IMR-90 (cell line): ENCODE results near the gene RAI14. TPM values are rescaled to one million over a fixed set of nuclear protein-coding genes. Genes with fewer than 3 reads are reported as not detected.

Experiments
- ATAC-seq: fragments of 200-7000 bp; cut with Tn5 transposase; 2 replicates; pipeline ENCODE4 v1.9.1; 2020; ENCODE audit warnings: low read depth, mild to moderate bottlenecking, moderate library complexity
- BruUV-seq: library from RNA; stranded (reverse); fragments of 400-500 nt; replicated peaks from 2 replicates; lab custom pipeline; 2021; lab: Mats Ljungman, UMichigan
- CTCF ChIA-PET: fragments of 300-600 bp; formaldehyde crosslinking; extraction: SDS; loops from one replicate; lab custom pipeline; 2021; ENCODE audit warnings: antibody characterized with exemption; lab: Yijun Ruan, JAX
- POLR2A ChIA-PET: fragments of 300-600 bp; sonication (Branson Sonifier 250); formaldehyde crosslinking; loops from one replicate; lab custom pipeline; 2022; ENCODE audit warnings: antibody characterized with exemption; ENCODE audit not compliant: unreplicated experiment; lab: Charles Lee
- DNase-seq: peaks from one replicate; pipeline ENCODE4 v3.0.0; 2013
- H2AFZ ChIP-seq: replicated peaks from 2 replicates; pipeline ENCODE3; 2013; ENCODE audit warnings: low read length, mild to moderate bottlenecking; ENCODE audit not compliant: poor library complexity
- H2AK5ac ChIP-seq: 2 replicates; pipeline ENCODE4 v1.6.1; 2013; ENCODE audit warnings: low read depth, low read length, inconsistent platforms
- H2AK9ac ChIP-seq: replicated peaks from 2 replicates; pipeline ENCODE3; 2013; ENCODE audit warnings: mild to moderate bottlenecking, low read depth, low read length, moderate library complexity; ENCODE audit not compliant: poor library complexity
- H2BK120ac ChIP-seq: 2 replicates; pipeline ENCODE4 v1.6.1; 2013; ENCODE audit warnings: low read depth, low read length, inconsistent platforms
- H2BK15ac ChIP-seq: 3 replicates; pipeline ENCODE4 v1.6.1; 2013; ENCODE audit warnings: low read depth, low read length, inconsistent platforms
- H2BK20ac ChIP-seq: 2 replicates; pipeline ENCODE4 v1.6.1; 2013; ENCODE audit warnings: low read depth, mild to moderate bottlenecking, inconsistent platforms, low read length, moderate library complexity
- H2BK5ac ChIP-seq: 2 replicates; pipeline ENCODE4 v1.6.1; 2013; ENCODE audit warnings: mild to moderate bottlenecking, low read depth, low read length, inconsistent platforms; ENCODE audit not compliant: poor library complexity, severe bottlenecking
- H3K14ac ChIP-seq: replicated peaks from 2 replicates; pipeline ENCODE4 v1.6.1; 2013; ENCODE audit warnings: low read depth, low read length, inconsistent platforms
- H3K18ac ChIP-seq: 2 replicates; pipeline ENCODE4 v1.6.1; 2013; ENCODE audit warnings: low read depth, low read length, control low read depth
- H3K23ac ChIP-seq: 2 replicates; pipeline ENCODE4 v1.6.1; 2013; ENCODE audit warnings: low read depth, low read length, inconsistent platforms
- H3K27ac ChIP-seq: 2 replicates; pipeline ENCODE4 v1.5.1; 2013; ENCODE audit warnings: mild to moderate bottlenecking, control low read depth, low read length; ENCODE audit not compliant: insufficient read depth
- H3K27me3 ChIP-seq: 2 replicates; pipeline ENCODE4 v1.6.1; 2013; ENCODE audit warnings: low read length; ENCODE audit not compliant: control insufficient read depth, insufficient read depth
- H3K36me3 ChIP-seq: 2 replicates; pipeline ENCODE4 v1.6.1; 2013; ENCODE audit warnings: low read length, mixed read lengths; ENCODE audit not compliant: control insufficient read depth, insufficient read depth
- H3K4ac ChIP-seq: 2 replicates; pipeline ENCODE4 v1.6.1; 2013; ENCODE audit warnings: low read depth, low read length, inconsistent platforms
- H3K4me1 ChIP-seq: 2 replicates; pipeline ENCODE4 v1.6.1; 2013; ENCODE audit warnings: low read length, mixed read lengths; ENCODE audit not compliant: control insufficient read depth, insufficient read depth
- H3K4me2 ChIP-seq: 2 replicates; pipeline ENCODE4 v1.6.1; 2013; ENCODE audit warnings: low read depth, mild to moderate bottlenecking, control low read depth, low read length, moderate library complexity
- H3K4me3 ChIP-seq: 2 replicates; pipeline ENCODE4 v1.5.1; 2013; ENCODE audit warnings: low read depth, mild to moderate bottlenecking, control low read depth, low read length, moderate library complexity; ENCODE audit not compliant: insufficient read depth
- H3K56ac ChIP-seq: 2 replicates; pipeline ENCODE4 v1.6.1; 2013; ENCODE audit warnings: low read length, inconsistent platforms; ENCODE audit not compliant: insufficient read depth; ENCODE audit errors: extremely low read depth
- H3K79me1 ChIP-seq, 2 experiments: 2 replicates each; pipeline ENCODE4 v1.6.1; 2013; ENCODE audit warnings: low read length in 2 of 2, inconsistent platforms in 1 of 2, low read depth in 1 of 2
- H3K9ac ChIP-seq: 2 replicates; pipeline ENCODE4 v1.6.1; 2013; ENCODE audit warnings: low read depth, low read length, control low read depth
- H3K9me1 ChIP-seq: 2 replicates; pipeline ENCODE4 v1.6.1; 2013; ENCODE audit warnings: low read length, inconsistent platforms; ENCODE audit not compliant: insufficient read depth
- H3K9me3 ChIP-seq: 2 replicates; pipeline ENCODE4 v1.6.1; 2013; ENCODE audit warnings: low read length; ENCODE audit not compliant: control insufficient read depth, insufficient read depth
- H4K20me1 ChIP-seq: 2 replicates; pipeline ENCODE4 v1.6.1; 2013; ENCODE audit warnings: low read length, inconsistent platforms; ENCODE audit not compliant: insufficient read depth
- H4K5ac ChIP-seq: 2 replicates; pipeline ENCODE4 v1.6.1; 2013; ENCODE audit warnings: mild to moderate bottlenecking, low read depth, low read length, control low read depth
- H4K8ac ChIP-seq, 2 experiments: 2 replicates each; pipeline ENCODE4 v1.6.1; 2013; ENCODE audit warnings: low read depth in 2 of 2, low read length in 2 of 2, control low read depth in 1 of 2, inconsistent platforms in 1 of 2
- H4K91ac ChIP-seq: 2 replicates; pipeline ENCODE4 v1.6.1; 2013; ENCODE audit warnings: low read depth, low read length, inconsistent platforms; ENCODE audit not compliant: insufficient read depth
- CHD1 ChIP-seq: IDR thresholded peaks from 2 replicates; pipeline ENCODE4 v1.6.1; 2012; ENCODE audit warnings: low read depth, low read length, improper control_type of control experiment
- CTCF ChIP-seq: conservative IDR thresholded peaks from 2 replicates; pipeline ENCODE4 v1.5.1; 2012; ENCODE audit warnings: mild to moderate bottlenecking, low read depth, low read length, improper control_type of control experiment
- FOS ChIP-seq: fragments of 150-350 bp; IDR thresholded peaks from 2 replicates; pipeline ENCODE4 v1.6.1; 2016; ENCODE audit warnings: low read depth, low read length
- MXI1 ChIP-seq: IDR thresholded peaks from 2 replicates; pipeline ENCODE4 v1.6.1; 2012; ENCODE audit warnings: low read depth, mild to moderate bottlenecking, low read length, moderate library complexity, borderline replicate concordance
- NFE2L2 ChIP-seq: fragments of 150-350 bp; IDR thresholded peaks from 2 replicates; pipeline ENCODE4 v1.6.1; 2016; ENCODE audit warnings: low read depth, mild to moderate bottlenecking, low read length
- WGBS, 2 experiments: methylation state at CpG; one replicate each; pipeline versions ENCODE4 v1.1.5 to v1.1.7; 2013; ENCODE audit warnings: missing lambda C conversion rate in 2 of 2; ENCODE audit not compliant: insufficient read length in 1 of 2; ENCODE audit errors: extremely low coverage in 2 of 2; 5-methylcytosine and 5-hydroxymethylcytosine counted together
- dilution Hi-C: fragments of 300-500 bp; cut with HindIII; formaldehyde crosslinking; loops from one replicate; pipeline ENCODE4 v1.14.3; 2018; ENCODE audit warnings: low sequenced_read_pairs; ENCODE audit not compliant: unreplicated experiment
- in situ Hi-C: fragments of 300-500 bp; cut with MboI; formaldehyde crosslinking; loops from 3 replicates; pipeline ENCODE4 v1.14.3; 2019; ENCODE audit warnings: low sequenced_read_pairs, inconsistent platforms, mixed read lengths
- intact Hi-C: fragments of 100-400 bp; cut with micrococcal nuclease; formaldehyde crosslinking; loops from 2 replicates; pipeline ENCODE4 v1.10.0; 2022
- polyA plus RNA-seq, 3 experiments: library from polyadenylated mRNA; depleted of rRNA; stranded (reverse); fragments of >200 nt; gene quantifications; 2 replicates each; pipeline ENCODE4 v1.2.3, GENCODE V29; 2012; ENCODE audit warnings: low replicate concordance in 1 of 3
- total RNA-seq: library from RNA; depleted of rRNA; stranded (reverse); fragments of >200 nt; gene quantifications from 2 replicates; pipeline ENCODE4 v1.2.3, GENCODE V29; 2012

RAI14 gene
- total and polyA plus RNA-seq, 2 of the 4 experiments (the other 2 are of a cell fraction) = 221 to 267 TPM

- Histone ChIP-seq H3K4ac (no peak overlapping the region), H4K91ac (no peak overlapping the region), H3K23ac (no peak overlapping the region), H3K56ac (no peak overlapping the region), H3K27ac (no peak overlapping the region), H3K9me3 (no peaks in the 10 kb centered on the region), H2BK20ac (no peak overlapping the region), H3K27me3 (no peaks in the 10 kb centered on the region), H3K36me3 (peaks cover 17% of the 10 kb centered on the region), H2BK5ac (peak overlapping the region; percentile 11), H3K4me3 (no peak overlapping the region), H4K5ac (no peak overlapping the region), H3K9me1 (peaks cover 49% of the 10 kb centered on the region), H4K20me1 (peaks cover 97% of the 10 kb centered on the region), H2AK5ac (no peak overlapping the region), H3K14ac (no peak overlapping the region), H4K8ac (no peak overlapping the region), H2AFZ (no peak overlapping the region), H3K18ac (no peak overlapping the region), H2BK15ac (no peak overlapping the region), H3K4me1 (peaks cover 28% of the 10 kb centered on the region), H2AK9ac (no peak overlapping the region), H3K4me2 (no peak overlapping the region), H2BK120ac (no peak overlapping the region), H3K9ac (no peak overlapping the region), H3K79me1 (peaks cover 0 to 63% of the 10 kb centered on the region in 2 experiments; a peak in 2 of 4 replicates)
- dilution Hi-C loops (no loop called here), intact Hi-C loops (no loop called here), in situ Hi-C loops (no loop called here)
- ATAC-seq = no peak
- no TSS peak for BruUV-seq
- TF ChIP-seq CTCF (no peak), MXI1 (no peak), NFE2L2 (no peak), FOS (0 out of 2 replicates have a peak, but pooled peaks have one; percentile 15), CHD1 (no peak)
- 100% methylated on average over 1 of the region's 3 CpGs; no CpG with 5 or more reads in 1 of the 2 experiments for WGBS, 2 experiments
- ChIA-PET CTCF (no interaction called here), POLR2A (interaction anchor here (0.6 to 0.8 kb wide), 3 partner anchors 21 to 160 kb away, joined by 3 read pairs; no protein-coding TSS in a partner anchor)
- no peak for DNase-seq
These were observed 21.3 kb downstream of the RAI14 start for GRCh38 chr5:34677428-34677827.
